ENCODE measurements around the gene SLC6A19. TPM values are rescaled to one million over a fixed set of nuclear protein-coding genes. Genes with fewer than 3 reads are reported as not detected.

Gene SLC6A19
- total and polyA plus RNA-seq, 10 of the 15 experiments (the other 5 are each of a cell fraction or from before 2014, with no cell fraction given): 0.01 to 0.03 TPM; not detected in 8

- Histone ChIP-seq H3K36me3 (ENCODE audit: control insufficient read depth in 2 of 2, insufficient read depth in 2 of 2, low read length in 1 of 2) (no peaks in the 10 kb centered on the region), H3K4me3 (no peak overlapping the region), H3K4me2 (ENCODE audit: control insufficient read depth, insufficient read depth) (no peak overlapping the region), H4K20me1 (ENCODE audit: control insufficient read depth, insufficient read depth) (no peaks in the 10 kb centered on the region), H3K4me1 (ENCODE audit: control insufficient read depth, insufficient read depth, low read length) (peaks cover 3% of the 10 kb centered on the region), H3K9me3 (replicated peaks; ENCODE audit: control insufficient read depth, insufficient read depth, low read length) (no peaks in the 10 kb centered on the region), H2AFZ (ENCODE audit: control insufficient read depth, low read depth, low read length) (no peak overlapping the region), H3K79me2 (ENCODE audit: control insufficient read depth, insufficient read depth, low read length) (no peaks in the 10 kb centered on the region), H3K27ac (ENCODE audit: control insufficient read depth, insufficient read depth) (no peak overlapping the region), H3K27me3 (replicated peaks in 1 of 2; ENCODE audit: control insufficient read depth in 2 of 2, insufficient read depth in 2 of 2, low read length in 1 of 2) (no peaks in the 10 kb centered on the region; a peak in 1 of 4 replicates), H3K9ac (ENCODE audit: control insufficient read depth, insufficient read depth, low read length) (no peak overlapping the region)
- no peak for ATAC-seq
- FAIRE-seq: no peak
- WGBS (ENCODE audit: insufficient coverage, insufficient replicate concordance, low lambda C conversion rate, missing lambda C conversion rate): 74% methylated on average over 13 of the region's 16 CpGs
- CTCF ChIA-PET: interaction anchor here (0.6 to 3.9 kb wide), 7 partner anchors 173 to 476 kb away, joined by 3 to 20 read pairs (median 3); no protein-coding TSS in a partner anchor
- RAD21 ChIA-PET (ENCODE audit: unreplicated experiment): interaction anchor here (1.8 kb wide), 1 partner anchor 477 kb away, joined by 8 read pairs; no protein-coding TSS in a partner anchor
- no peak for DNase-seq (ENCODE audit: low read depth, low spot score)
- SMC1A ChIA-PET (ENCODE audit: uncharacterized antibody, unreplicated experiment): interaction anchor here (1.7 to 2.1 kb wide), 2 partner anchors 245 to 476 kb away, joined by 8 to 11 read pairs; no protein-coding TSS in a partner anchor
- no TSS peak for BruUV-seq (replicated peaks)
- intact Hi-C loops (cut with micrococcal nuclease; ENCODE audit: unreplicated experiment) (loop anchor here (2.0 to 5.0 kb wide), 2 partner anchors 179 to 476 kb away; partner anchors contain the start of gene CLPTM1L), in situ Hi-C loops (cut with MboI) (loop anchor here (5.0 kb wide), 1 partner anchor 474 kb away; no protein-coding TSS in a partner anchor)
- POLR2A ChIA-PET: no interaction called here
- TF ChIP-seq, protein P1, sequence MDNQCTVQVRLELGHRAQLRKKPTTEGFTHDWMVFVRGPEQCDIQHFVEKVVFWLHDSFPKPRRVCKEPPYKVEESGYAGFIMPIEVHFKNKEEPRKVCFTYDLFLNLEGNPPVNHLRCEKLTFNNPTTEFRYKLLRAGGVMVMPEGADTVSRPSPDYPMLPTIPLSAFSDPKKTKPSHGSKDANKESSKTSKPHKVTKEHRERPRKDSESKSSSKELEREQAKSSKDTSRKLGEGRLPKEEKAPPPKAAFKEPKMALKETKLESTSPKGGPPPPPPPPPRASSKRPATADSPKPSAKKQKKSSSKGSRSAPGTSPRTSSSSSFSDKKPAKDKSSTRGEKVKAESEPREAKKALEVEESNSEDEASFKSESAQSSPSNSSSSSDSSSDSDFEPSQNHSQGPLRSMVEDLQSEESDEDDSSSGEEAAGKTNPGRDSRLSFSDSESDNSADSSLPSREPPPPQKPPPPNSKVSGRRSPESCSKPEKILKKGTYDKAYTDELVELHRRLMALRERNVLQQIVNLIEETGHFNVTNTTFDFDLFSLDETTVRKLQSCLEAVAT (IDR thresholded peaks at IDR 0.05): no peak
- TF ChIP-seq HCFC1 (IDR thresholded peaks at IDR 0.05; ENCODE audit: low read length): no peak
- TF ChIP-seq JUNB (IDR thresholded peaks at IDR 0.05): no peak
- no peak for TF ChIP-seq TCF3 (IDR thresholded peaks at IDR 0.05; ENCODE audit: borderline replicate concordance, insufficient read depth, low read depth, low read length)
- no peak for TF ChIP-seq SIX5 (IDR thresholded peaks at IDR 0.05; ENCODE audit: low read depth, low read length, severe bottlenecking)
- no peak for TF ChIP-seq NKRF (conservative IDR thresholded peaks at IDR 0.05)
- TF ChIP-seq EGR1 (IDR thresholded peaks at IDR 0.05; ENCODE audit: borderline replicate concordance in 1 of 2, low read depth in 2 of 2, low read length in 2 of 2): no peak
- no peak for TF ChIP-seq ZNF622 (IDR thresholded peaks at IDR 0.05)
- TF ChIP-seq ESRRA (IDR thresholded peaks at IDR 0.05; ENCODE audit: low read length): no peak
- no peak for TF ChIP-seq NFYB (IDR thresholded peaks at IDR 0.05; ENCODE audit: insufficient read depth, low read depth, low read length)
- TF ChIP-seq PRDM15 (CRISPR knock-in tag; IDR thresholded peaks at IDR 0.05): no peak
- TF ChIP-seq KDM1A (IDR thresholded peaks at IDR 0.05; ENCODE audit: borderline replicate concordance): no peak
- TF ChIP-seq MEF2A (IDR thresholded peaks at IDR 0.05; ENCODE audit: insufficient read depth, low read depth, low read length): no peak
Measured at GRCh38 chr5:1168796-1169195, 32.6 kb upstream of the SLC6A19 start.

Measured in GM12878 (cell line).